Glutamatergic neuron (in vitro differentiated cells): ENCODE data around the gene PPP2R2B. TPM values are rescaled to one million over a fixed set of nuclear protein-coding genes. Genes with fewer than 3 reads are reported as not detected.

Source experiments
- DNase-seq: peaks from one replicate; pipeline ENCODE4 v3.0.0; 2022
- H3K27ac Mint-ChIP-seq: one replicate; pipeline ENCODE4 v1.8.0; 2020; ENCODE audit warnings: mild to moderate bottlenecking, mixed read lengths, inconsistent platforms; ENCODE audit not compliant: unreplicated experiment
- H3K27me3 Mint-ChIP-seq: one replicate; pipeline ENCODE4 v1.8.0; 2020; ENCODE audit warnings: mild to moderate bottlenecking, moderate library complexity, mixed read lengths, inconsistent platforms; ENCODE audit not compliant: unreplicated experiment
- H3K36me3 Mint-ChIP-seq: one replicate; pipeline ENCODE4 v1.8.0; 2020; ENCODE audit warnings: mild to moderate bottlenecking, mixed read lengths, inconsistent platforms; ENCODE audit not compliant: unreplicated experiment
- H3K4me1 Mint-ChIP-seq: one replicate; pipeline ENCODE4 v1.8.0; 2020; ENCODE audit warnings: mild to moderate bottlenecking, low read depth, mixed read lengths, inconsistent platforms; ENCODE audit not compliant: unreplicated experiment
- H3K4me3 Mint-ChIP-seq: one replicate; pipeline ENCODE4 v1.8.0; 2020; ENCODE audit warnings: mild to moderate bottlenecking, mixed read lengths, inconsistent platforms; ENCODE audit not compliant: unreplicated experiment
- H3K9me3 Mint-ChIP-seq: one replicate; pipeline ENCODE4 v1.8.0; 2020; ENCODE audit warnings: mild to moderate bottlenecking, moderate library complexity, mixed read lengths, inconsistent platforms; ENCODE audit not compliant: unreplicated experiment
- total RNA-seq: library from RNA; stranded (reverse); fragmentation: NEBNext Ultra II Directional; extraction: Animal tissue kit (Norgen Biotek cat#: 25700); gene quantifications from one replicate; pipeline ENCODE4 v1.2.1, GENCODE V29; 2021; ENCODE audit not compliant: unreplicated experiment
- TF ChIP-seq, protein P1 (sequence below): fragments of 200-600 bp; sonication (generic); IDR thresholded peaks from one replicate; pipeline ENCODE4 v1.5.0; 2021; ENCODE audit not compliant: partially characterized antibody, unreplicated experiment

The PPP2R2B gene
- total RNA-seq, 1 donor from 2014 or later = 11.4 TPM

DNA sequence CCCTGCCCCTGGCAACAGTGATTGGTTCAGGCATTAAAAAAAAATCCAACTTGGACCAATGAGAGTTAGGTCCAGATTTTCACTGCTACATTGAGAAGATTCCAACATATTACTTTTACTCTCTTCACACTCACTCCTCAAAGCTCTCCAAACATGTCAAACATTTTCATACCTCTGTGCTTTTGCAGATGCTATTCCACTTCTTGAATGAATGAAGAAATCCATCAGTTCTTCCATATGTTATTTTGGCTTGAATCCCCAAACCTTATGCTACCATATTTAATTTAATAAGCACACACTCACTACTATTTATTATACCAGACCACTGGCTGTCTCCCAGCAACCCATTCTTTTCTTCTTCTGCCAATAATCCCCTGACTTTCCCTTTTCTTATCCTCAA lies 87.1 kb downstream of the PPP2R2B start:
- Mint-ChIP-seq H3K27me3 (no peaks in the 10 kb centered on the region), H3K27ac (no peak overlapping the region), H3K36me3 (no peaks in the 10 kb centered on the region), H3K4me3 (no peak overlapping the region), H3K9me3 (peaks cover 2% of the 10 kb centered on the region), H3K4me1 (peaks cover 17% of the 10 kb centered on the region)
- TF ChIP-seq, protein P1, sequence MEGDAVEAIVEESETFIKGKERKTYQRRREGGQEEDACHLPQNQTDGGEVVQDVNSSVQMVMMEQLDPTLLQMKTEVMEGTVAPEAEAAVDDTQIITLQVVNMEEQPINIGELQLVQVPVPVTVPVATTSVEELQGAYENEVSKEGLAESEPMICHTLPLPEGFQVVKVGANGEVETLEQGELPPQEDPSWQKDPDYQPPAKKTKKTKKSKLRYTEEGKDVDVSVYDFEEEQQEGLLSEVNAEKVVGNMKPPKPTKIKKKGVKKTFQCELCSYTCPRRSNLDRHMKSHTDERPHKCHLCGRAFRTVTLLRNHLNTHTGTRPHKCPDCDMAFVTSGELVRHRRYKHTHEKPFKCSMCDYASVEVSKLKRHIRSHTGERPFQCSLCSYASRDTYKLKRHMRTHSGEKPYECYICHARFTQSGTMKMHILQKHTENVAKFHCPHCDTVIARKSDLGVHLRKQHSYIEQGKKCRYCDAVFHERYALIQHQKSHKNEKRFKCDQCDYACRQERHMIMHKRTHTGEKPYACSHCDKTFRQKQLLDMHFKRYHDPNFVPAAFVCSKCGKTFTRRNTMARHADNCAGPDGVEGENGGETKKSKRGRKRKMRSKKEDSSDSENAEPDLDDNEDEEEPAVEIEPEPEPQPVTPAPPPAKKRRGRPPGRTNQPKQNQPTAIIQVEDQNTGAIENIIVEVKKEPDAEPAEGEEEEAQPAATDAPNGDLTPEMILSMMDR = no peak
- DNase-seq = no peak

DNA sequence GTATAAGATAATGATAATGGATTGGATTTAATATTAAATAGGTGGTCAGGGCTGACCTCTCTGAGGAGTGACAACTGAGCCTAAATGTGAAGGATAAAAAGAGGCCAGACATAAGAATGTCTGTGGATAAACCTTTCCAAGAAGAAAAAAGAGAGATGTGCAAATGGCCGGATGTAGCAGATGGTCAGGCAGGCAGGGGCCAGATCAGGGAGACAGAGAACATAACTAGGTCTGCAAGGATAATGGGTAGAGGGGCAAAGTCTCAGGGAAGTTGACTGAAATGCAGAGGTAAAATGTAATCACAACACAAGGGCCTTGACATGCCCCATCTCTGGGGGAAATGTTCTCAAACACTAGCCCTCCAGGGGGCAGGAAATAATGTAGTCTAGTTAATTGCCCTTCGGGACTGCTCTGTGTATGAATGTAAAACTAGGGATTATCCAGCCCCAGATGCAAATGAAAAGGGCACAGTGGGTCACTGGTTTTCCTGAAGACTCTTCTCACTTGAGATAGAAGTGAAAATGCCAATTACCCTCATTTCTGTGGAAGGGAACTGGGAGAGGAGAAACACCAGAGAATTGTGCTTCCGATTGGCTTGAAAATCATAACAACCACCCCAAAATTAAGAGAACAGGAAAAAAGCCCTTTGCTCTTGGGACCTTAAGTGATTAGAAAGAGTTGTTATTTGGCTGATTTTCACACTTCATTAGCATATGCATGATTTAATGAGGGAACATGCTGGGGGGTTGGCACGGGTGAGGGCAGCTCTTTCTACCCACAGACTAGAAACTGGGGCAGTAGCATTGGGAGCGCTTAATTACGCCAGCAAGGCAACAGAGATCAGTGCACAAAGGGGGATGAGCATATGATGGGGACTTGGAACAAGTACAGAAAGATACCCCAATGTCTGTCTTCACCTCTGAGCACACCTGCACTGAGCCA lies 88.6 kb downstream of the PPP2R2B start:
- Mint-ChIP-seq H3K4me3 (no peak overlapping the region), H3K27ac (peak overlapping the region; percentile 79), H3K9me3 (peaks cover 2% of the 10 kb centered on the region), H3K36me3 (no peaks in the 10 kb centered on the region), H3K27me3 (no peaks in the 10 kb centered on the region), H3K4me1 (peaks cover 17% of the 10 kb centered on the region)
- no peak for DNase-seq
- TF ChIP-seq, protein P1 = no peak

DNA sequence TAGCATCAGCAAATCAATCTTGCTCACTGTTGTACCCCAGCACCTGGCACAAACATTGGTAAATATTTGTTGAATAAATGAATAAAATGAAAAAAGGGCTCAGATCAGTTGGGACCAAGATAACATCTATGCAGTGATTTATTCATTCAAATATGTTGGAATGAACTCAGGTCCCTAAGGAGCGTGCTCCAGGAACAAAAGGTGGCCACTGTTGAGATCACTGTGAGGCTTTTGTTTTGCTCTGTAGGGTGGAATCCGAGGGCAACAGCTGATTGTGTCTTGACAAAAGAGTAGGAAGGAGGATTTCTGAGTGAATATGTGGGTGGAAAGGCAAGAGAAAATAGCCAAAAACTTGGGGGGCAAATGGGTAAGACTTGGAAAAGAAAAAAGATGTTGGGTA lies 89.7 kb downstream of the PPP2R2B start:
- no peak for DNase-seq
- Mint-ChIP-seq H3K36me3 (no peaks in the 10 kb centered on the region), H3K4me3 (no peak overlapping the region), H3K27ac (no peak overlapping the region), H3K27me3 (no peaks in the 10 kb centered on the region), H3K4me1 (peaks cover 17% of the 10 kb centered on the region), H3K9me3 (peaks cover 2% of the 10 kb centered on the region)
- TF ChIP-seq, protein P1 = no peak

DNA sequence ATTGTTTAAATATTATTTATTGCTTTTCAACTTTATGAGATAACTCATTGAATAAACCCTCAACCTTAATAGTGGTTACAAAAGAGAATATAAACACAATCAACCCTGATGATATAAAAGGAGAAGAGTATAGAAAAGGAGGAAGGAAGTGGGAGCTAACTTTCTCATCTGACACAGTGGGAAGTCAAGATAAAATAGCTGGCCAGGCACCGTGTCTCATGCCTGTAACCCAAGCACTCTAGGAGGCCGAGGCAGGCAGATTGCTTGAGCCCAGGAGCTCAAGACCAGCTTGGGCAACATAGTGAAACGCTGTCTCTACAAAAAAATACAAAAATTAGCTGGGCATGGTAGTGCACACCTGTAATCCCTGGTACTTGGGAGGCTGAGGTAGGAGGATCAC lies 93.5 kb downstream of the PPP2R2B start:
- no peak for DNase-seq
- TF ChIP-seq, protein P1 = no peak
- peaks cover 2% of the 10 kb centered on the region for H3K9me3 Mint-ChIP-seq
- no peak overlapping the region for H3K4me3 Mint-ChIP-seq
- H3K36me3 Mint-ChIP-seq = no peaks in the 10 kb centered on the region
- H3K27ac Mint-ChIP-seq = no peak overlapping the region
- H3K4me1 Mint-ChIP-seq = peaks cover 14% of the 10 kb centered on the region
- no peaks in the 10 kb centered on the region for H3K27me3 Mint-ChIP-seq

DNA sequence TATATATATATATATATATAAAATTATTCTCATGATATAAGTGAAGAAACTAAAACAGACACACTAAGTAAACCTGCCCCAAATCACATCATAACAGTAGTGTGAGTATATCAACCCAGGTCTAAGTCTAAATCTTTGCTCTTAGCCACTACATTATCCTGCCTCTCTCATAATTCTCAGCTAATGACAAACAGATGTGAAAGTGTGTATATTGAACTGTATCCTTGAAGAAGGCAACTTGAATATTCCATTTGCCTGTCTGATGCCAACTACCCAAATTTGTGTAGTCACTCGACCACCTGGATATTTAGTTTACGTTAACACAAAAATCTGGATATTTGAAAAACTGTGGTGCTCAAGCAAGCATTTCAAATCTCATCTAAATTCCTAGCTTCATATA lies 97.4 kb downstream of the PPP2R2B start:
- TF ChIP-seq, protein P1 = no peak
- Mint-ChIP-seq H3K27me3 (no peaks in the 10 kb centered on the region), H3K27ac (no peak overlapping the region), H3K4me1 (peaks cover 6% of the 10 kb centered on the region), H3K9me3 (no peaks in the 10 kb centered on the region), H3K4me3 (no peak overlapping the region), H3K36me3 (no peaks in the 10 kb centered on the region)
- DNase-seq = no peak
